Stimulated activated CD4-positive, alpha-beta T cell treated with anti-CD3 and anti-CD28 coated beads, TNF-alpha, amount 100 ng/mL, for 1 hour (primary cell): ENCODE measurements around the gene CHI3L2.

ENCODE experiments used
- DNase-seq, 3 donors: peaks; one replicate each; pipeline ENCODE4 v3.0.0-alpha.2; 2020; ENCODE audit warnings: low read depth in 3 of 3, low spot score in 1 of 3

The CHI3L2 gene

GRCh38 chr1:111227434-111227833 lies at the start of gene CHI3L2:
CHI3L2 (plus strand) TSS chr1:111227713; CDS start chr1:111227730, 17 bp downstream.
- no peak for DNase-seq

- no peak for DNase-seq
These were observed 47.5 kb upstream of the CHI3L2 start for GRCh38 chr1:111179968-111180533.

GRCh38 chr1:111182052-111182451 lies 45.5 kb upstream of the CHI3L2 start:
- DNase-seq: no peak

GRCh38 chr1:111183308-111184069 lies 44.0 kb upstream of the CHI3L2 start:
- no peak for DNase-seq

- no peak for DNase-seq
These were observed 42.9 kb upstream of the CHI3L2 start for GRCh38 chr1:111184663-111185062.

GRCh38 chr1:111190931-111191451 lies 36.5 kb upstream of the CHI3L2 start:
- no peak for DNase-seq

- no peak for DNase-seq
These were observed 36.0 kb upstream of the CHI3L2 start for GRCh38 chr1:111191496-111191895.

GRCh38 chr1:111192074-111192473 lies 35.4 kb upstream of the CHI3L2 start:
- no peak for DNase-seq

GRCh38 chr1:111192658-111193519 lies 34.6 kb upstream of the CHI3L2 start:
- DNase-seq: no peak

GRCh38 chr1:111193712-111194480 lies 33.6 kb upstream of the CHI3L2 start:
- DNase-seq: no peak

- DNase-seq: no peak
These were observed 32.4 kb upstream of the CHI3L2 start for GRCh38 chr1:111195002-111195684.

GRCh38 chr1:111196213-111196612 lies 31.3 kb upstream of the CHI3L2 start:
- no peak for DNase-seq

- peak in 1 of 3 donors; percentile 46 for DNase-seq
These were observed 29.8 kb upstream of the CHI3L2 start for GRCh38 chr1:111197598-111198284.

GRCh38 chr1:111198836-111199235 lies 28.7 kb upstream of the CHI3L2 start:
- DNase-seq: no peak

GRCh38 chr1:111199329-111199728 lies 28.2 kb upstream of the CHI3L2 start:
- no peak for DNase-seq

GRCh38 chr1:111199881-111200801 lies 27.4 kb upstream of the CHI3L2 start, which contains the start of gene DENND2D:
DENND2D (minus strand) TSS chr1:111200646; CDS start chr1:111200459, 187 bp downstream.
- DNase-seq: peak in 2 of 3 donors; percentile 38 to 45

- DNase-seq: no peak
These were observed 26.7 kb upstream of the CHI3L2 start for GRCh38 chr1:111200802-111201161.

- no peak for DNase-seq
These were observed 26.0 kb upstream of the CHI3L2 start for GRCh38 chr1:111201275-111202090.
